GM10266 (cell line): ENCODE measurements around the gene EPN3.

ENCODE experiments used
- DNase-seq: peaks from one replicate; pipeline ENCODE4 v3.0.0; 2012; ENCODE audit errors: extremely low spot score
- CTCF ChIP-seq: IDR thresholded peaks from 2 replicates; pipeline ENCODE4 v1.5.1; 2012; ENCODE audit warnings: mild to moderate bottlenecking, low read depth; ENCODE audit not compliant: control insufficient read depth, insufficient read depth; ENCODE audit errors: missing control alignments

EPN3 gene

GRCh38 chr17:50587571-50587970 is 55.0 kb downstream of the EPN3 start:
- TF ChIP-seq CTCF = no peak
- no peak for DNase-seq

- TF ChIP-seq CTCF = no peak
- no peak for DNase-seq
These were observed 56.0 kb downstream of the EPN3 start for GRCh38 chr17:50588391-50589049.

GRCh38 chr17:50589095-50589705 is 56.7 kb downstream of the EPN3 start:
- no peak for DNase-seq
- TF ChIP-seq CTCF = no peak

DNA sequence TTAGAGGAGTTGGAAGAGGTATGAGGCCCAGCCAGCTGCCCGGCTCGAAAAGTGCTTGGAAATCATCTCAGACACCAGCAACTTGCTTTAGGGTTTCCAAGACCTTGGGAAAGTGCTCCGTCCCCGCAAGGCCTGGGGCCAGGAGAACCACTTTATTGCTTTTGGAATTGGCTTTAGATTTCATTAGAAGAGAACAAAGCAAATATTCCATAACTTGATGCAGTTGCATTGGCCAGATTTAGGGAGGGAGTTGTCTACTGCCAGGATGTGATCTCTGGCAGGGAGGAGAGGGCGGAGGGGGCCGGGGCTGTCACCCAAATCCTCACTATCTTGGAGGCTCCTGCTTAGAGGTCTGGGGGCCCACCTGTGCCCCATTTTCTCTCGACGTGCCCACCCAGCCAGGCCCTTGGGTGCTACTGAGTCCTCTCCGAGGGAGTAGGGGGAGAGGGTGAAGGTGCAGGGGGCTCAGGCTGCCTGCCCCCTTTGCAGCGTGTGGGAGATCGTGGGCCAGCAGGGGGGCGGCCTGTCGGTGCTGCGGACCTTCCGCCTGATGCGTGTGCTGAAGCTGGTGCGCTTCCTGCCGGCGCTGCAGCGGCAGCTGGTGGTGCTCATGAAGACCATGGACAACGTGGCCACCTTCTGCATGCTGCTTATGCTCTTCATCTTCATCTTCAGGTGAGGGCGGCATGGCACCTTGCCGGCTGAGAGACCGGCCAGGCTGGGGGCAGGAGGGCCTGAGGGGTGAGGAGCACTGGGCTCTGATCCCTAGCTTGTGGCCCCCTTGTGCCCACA is 58.6 kb downstream of the EPN3 start:
- TF ChIP-seq CTCF = no peak
- DNase-seq = no peak

GRCh38 chr17:50593321-50593720 is 60.8 kb downstream of the EPN3 start:
- no peak for DNase-seq

More at GRCh38 chr17:50593321-50593720, 60.8 kb downstream of the EPN3 start:
- no peak for TF ChIP-seq CTCF
